HG03045 (cell line): ENCODE results near the gene NEAT1.
A peak's percentile ranks its signal among the peaks of the same experiment; 100 is the strongest.
"Not testable (repeated sequence)": the region's sequence is repeated elsewhere in the genome, so short reads cannot be mapped to it uniquely, and the experiment has no call there.

Source experiments
- ATAC-seq: cut with Tn5 transposase; IDR thresholded peaks from one replicate; pipeline ENCODE4 v1.9.1; 2021; ENCODE audit warnings: mild to moderate bottlenecking, moderate library complexity; ENCODE audit not compliant: unreplicated experiment

NEAT1 gene

GRCh38 chr11:65404638-65405339 lies 17.8 kb upstream of the NEAT1 start:
- no peak for ATAC-seq

- no peak for ATAC-seq
These were observed 11.5 kb upstream of the NEAT1 start for GRCh38 chr11:65410936-65411680.

GRCh38 chr11:65411681-65412070 lies 10.9 kb upstream of the NEAT1 start:
- ATAC-seq = no peak

- ATAC-seq = no peak
These were observed 10.1 kb upstream of the NEAT1 start for GRCh38 chr11:65412271-65413076.

GRCh38 chr11:65413077-65413664 lies 9.4 kb upstream of the NEAT1 start:
- ATAC-seq = not testable (repeated sequence)

GRCh38 chr11:65414776-65415498 lies 7.7 kb upstream of the NEAT1 start:
- ATAC-seq = no peak

- no peak for ATAC-seq
These were observed 6.9 kb upstream of the NEAT1 start for GRCh38 chr11:65415499-65416340.

GRCh38 chr11:65416341-65416824 lies 6.2 kb upstream of the NEAT1 start:
- ATAC-seq = no peak

GRCh38 chr11:65416841-65417701 lies 5.5 kb upstream of the NEAT1 start:
- no peak for ATAC-seq

- ATAC-seq = no peak
These were observed 4.7 kb upstream of the NEAT1 start for GRCh38 chr11:65417702-65418430.

- peak; percentile 0 for ATAC-seq
These were observed 4.2 kb upstream of the NEAT1 start for GRCh38 chr11:65418431-65418680.

GRCh38 chr11:65418681-65419459 lies 3.7 kb upstream of the NEAT1 start:
- peak; percentile 30 for ATAC-seq

GRCh38 chr11:65419460-65419771 lies 3.2 kb upstream of the NEAT1 start:
- ATAC-seq = no peak

- no peak for ATAC-seq
These were observed 2.7 kb upstream of the NEAT1 start for GRCh38 chr11:65419772-65420481.

GRCh38 chr11:65420506-65420905 lies 2.1 kb upstream of the NEAT1 start:
- ATAC-seq = no peak

GRCh38 chr11:65420979-65421793 lies 1.4 kb upstream of the NEAT1 start:
- ATAC-seq = no peak
